HG02885 (cell line): Measurements from ENCODE around the gene DNAJB13.

ENCODE experiments used
- ATAC-seq: cut with Tn5 transposase; IDR thresholded peaks from one replicate; pipeline ENCODE4 v1.9.1; 2021; ENCODE audit warnings: mild to moderate bottlenecking; ENCODE audit not compliant: unreplicated experiment, poor library complexity

Gene DNAJB13

DNA sequence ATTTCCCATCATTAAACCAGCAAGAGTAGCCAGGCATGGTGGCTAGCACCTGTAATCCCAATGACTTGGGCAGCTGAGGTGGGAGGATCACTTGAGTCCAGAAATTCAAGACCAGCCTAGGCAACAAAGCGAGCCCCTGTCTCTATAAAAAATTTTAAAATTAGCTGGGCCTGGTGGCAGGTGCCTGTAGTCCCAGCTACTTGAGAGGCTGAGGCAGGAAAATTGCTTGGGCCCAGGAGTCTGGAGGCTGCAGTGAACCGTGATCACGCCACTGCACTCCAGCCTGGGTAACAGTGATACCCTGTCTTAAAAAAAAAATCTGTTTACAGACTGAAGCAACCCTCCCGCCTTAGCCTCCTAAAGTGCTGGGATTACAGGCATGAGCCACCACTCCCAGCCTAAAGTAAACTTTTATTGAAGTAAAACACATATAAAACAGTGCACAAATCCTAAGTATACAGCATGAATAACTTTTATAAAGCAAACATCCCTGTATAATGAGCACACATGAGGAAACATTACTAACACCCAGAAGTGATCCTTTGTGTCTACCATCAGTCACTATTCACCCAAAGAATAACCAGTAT is 45.4 kb downstream of the DNAJB13 start:
- ATAC-seq: no peak

DNA sequence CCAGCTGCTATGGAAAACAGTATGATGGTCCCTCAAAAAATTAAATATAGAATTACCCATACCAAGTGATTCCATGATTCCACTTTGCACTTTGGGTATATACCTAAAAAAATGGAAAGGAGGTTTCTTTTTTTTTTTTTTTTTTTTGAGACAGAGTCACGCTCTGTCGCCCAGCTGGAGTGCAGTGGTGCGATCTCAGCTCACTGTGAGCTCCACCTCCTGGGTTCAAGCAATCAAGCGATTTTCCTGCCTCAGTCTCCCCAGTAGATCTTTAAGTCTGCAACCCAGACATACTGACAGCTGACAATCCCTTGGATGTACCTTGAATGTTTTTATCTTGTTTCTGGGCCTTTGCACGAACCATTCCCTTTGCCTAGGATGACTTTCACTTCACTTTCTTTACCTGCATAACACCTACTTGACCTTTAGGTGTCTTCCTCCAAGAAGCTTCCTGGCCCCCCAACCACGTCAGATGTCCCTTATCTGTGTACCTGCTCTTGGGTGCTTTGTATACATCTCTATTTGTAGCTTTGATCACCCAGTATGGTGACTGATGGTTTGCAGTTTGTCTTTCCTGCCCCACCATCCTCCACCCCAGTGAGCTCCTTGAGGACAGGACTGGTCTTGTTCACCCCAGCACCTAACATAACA is 46.4 kb downstream of the DNAJB13 start:
- no peak for ATAC-seq

DNA sequence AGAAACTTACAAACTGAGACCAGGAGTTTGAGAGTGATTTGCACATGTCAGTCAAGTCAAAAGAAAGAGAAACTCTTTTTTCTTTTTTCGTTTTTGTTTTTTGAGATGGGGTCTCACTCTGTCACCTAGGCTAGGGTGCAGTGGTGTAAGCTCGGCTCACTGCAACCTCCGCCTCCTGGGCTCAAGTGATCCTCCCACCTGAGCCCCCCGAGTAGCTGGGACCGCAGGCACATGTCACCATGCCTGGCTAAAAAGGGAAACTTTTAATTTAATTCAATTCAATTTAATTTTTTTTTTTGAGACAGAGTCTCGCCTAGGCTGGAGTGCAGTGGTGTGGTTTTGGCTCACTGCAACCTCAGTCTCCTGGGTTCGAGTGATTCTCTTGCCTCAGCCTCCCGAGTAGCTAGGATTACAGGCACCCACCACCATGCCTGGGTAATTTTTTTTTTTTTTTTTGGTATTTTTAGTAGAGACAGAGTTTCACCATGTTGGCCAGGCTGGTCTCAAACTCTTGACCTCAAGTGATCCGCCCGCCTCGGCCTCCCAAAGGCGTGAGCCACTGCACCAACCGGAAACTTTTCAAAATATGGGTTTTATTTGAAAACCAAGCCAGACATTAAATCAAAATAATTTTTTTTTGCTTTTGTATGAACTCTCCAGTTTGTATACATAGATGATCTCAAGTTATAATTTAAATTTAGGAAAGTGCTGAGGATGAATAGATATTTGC is 48.2 kb downstream of the DNAJB13 start:
- no peak for ATAC-seq

DNA sequence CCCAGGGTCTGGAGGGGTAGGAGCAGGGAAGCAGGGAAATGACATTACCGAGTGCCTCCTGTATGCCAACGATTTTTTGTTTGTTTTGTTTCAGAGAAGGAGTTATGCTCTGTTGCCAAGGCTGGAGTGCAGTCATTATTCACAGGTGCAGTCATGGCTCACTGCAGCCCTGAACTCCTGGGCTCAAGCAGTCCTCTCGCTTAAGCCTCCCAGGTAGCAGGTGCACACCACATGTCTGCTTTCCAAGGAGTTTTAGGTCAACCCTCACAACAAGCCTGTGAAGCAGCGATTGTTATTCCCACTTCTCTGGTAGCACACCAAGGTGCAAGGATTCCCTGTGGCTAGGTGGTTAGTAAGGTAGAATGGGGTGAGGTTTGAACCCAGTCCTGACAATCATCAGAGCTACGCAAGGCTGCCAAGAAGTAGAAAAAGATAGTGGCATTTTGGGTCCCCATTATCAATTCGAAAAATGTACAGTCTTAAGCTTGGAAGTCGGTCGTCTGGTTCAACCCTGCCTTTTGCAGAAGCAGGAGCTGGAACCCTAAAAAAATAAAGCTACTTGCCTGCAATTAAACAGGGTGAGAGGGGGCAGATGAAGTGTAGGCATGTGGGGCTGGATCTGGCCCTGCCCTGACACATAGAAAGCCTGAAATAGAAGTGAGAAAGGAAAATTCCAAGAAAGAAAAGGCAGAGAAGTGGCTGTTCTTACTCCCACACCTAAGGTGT is 48.9 kb downstream of the DNAJB13 start:
- no peak for ATAC-seq

DNA sequence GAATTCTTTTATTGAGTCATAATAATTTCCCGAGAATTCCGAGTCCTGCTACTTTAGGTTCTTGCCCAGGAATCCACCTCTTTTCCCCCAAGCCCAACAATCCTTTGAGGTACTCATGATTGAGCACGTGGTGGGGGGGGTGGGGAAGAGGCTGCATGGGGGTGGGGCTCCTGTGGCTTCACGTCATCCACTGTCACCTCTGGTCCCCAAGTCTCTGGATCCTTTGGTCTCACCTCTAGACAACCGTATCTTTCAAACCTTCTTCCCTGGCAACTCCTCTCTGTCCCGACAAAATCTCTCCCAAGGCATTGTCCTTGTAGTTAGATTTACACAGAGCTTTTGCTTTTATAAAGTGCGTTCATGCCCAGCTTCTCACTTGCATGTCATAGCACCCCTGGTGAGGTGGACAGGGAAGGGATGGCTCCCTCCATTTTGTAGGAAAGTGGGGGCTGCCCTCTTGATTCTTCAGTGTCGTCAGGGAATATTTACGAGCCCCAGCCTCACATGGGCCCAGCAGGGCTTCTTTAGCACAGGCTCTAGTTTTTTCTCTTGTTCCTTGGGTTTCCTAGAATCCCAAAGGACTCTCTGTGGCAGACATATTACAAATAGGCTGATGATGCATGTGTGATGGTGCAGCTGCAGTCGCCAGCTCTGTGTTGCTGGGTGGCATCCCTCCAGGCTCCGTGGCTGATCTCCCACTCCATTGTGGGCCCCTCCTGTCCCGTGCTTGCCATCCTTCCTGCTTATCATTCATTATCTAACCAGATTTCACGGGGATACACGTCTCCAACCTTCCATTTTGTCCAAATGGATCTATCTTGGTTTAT is 49.7 kb downstream of the DNAJB13 start:
- no peak for ATAC-seq

DNA sequence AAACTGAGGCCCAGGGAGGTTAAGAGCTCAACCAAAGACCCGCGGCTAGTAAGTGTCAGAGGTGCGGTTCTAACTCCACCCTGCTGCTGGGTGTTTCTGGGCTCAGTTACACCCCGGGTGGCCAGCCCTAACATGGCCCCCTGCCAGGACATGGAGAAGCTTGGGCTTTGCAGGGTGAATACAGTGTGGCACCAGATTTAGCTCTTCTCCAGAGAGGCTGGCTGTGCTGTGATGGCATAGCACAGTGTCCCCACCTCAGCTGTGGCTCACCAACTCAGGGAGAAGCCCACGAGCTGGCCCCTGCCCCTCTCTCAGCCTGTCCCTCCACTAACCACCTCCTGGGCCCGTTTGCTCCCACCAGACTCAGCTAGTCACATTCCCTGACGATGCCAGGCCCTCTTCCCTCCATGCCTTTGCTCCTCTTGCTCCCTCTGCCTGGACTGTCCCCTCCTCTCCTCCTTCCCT is 51.0 kb downstream of the DNAJB13 start:
- no peak for ATAC-seq

DNA sequence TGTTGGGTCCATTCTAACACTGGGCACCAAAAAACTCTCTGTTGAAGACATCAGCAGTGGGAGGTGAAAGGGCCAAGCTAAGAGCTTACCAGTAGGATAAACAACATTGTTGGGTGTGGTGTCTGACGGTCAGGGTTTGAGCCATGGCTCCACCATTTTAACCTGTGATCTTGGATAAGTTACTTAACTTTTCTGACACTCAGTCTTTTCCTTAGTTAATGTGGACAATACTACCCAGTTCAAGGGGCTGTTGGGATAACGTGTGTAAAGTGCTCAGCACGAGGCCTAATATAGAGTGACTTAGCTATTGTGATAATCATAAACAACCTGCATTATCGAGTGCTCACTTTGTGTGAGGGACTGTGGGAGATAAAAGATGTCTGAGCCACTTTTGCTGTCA is 52.0 kb downstream of the DNAJB13 start:
- no peak for ATAC-seq

DNA sequence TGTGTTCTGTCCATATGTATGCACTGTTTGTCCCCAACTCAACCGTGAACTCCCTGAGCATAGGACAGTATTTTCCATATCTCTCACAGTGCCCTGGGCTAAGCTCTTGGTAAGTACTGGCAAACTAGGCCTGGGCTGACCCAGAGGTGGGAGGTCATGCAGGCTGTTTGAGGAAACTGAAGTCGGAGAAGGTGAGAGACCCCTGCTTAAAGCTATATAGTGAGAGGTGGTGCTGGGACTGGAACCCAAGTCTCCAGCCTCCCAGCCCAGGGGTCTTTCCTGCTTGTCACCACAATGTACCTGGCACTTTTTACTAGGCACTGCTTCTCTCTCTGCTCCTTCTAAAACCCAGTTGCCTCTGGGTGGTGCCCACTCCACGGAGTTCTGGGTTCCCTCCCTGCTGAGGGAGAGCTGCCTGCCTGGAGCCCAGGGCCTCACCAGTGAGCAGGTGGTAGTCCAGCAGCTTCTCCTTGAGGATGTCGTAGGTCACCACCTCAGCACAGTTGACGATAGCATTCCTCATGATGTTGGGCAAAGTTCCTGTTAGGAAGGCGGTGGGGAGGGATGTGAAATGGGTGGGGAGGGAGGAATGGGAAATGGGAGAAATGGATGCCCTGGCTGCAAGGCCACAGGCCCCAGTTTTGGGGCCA is 53.3 kb downstream of the DNAJB13 start:
- no peak for ATAC-seq

DNA sequence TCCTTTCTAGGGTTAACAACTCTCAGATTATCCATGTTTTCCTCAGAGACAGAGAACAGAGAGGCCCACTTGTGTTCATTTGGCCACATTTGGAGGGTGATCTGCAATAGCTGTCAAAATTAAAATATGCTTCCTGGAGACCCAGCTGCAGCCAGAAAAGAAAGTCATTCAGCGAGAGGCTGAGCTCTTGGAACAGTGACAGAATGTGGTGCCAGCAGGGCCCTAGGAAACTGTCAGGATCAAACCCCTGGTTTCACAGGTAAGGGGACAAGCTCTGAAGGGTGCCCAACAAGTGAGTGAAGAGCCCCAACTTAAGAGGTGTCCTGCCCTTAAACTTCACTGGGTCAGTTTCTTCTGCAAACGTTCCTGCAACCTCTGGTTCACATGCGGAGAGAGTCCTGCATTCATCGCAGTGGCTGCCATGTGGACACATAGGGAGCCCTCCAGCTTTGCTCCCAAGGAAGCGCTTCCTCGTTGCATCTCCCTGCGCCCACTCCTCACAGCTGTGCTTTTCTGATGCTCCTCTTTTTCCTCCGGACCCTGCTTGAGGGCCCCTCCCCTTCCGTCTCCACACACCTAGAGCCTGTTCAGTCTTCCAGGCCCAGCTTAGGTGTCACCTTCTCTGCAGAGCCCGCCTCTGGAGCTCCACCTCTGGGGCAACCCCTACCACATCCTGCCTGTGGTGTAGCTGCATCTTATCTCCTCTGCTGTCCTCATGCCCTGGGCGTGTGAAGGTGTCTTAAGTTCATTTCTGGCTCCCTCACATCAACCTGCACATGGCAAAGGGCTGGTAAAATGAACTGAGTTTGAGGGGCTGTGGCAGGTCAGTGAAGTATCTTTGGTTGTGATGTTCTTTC is 54.2 kb downstream of the DNAJB13 start:
- ATAC-seq: no peak

DNA sequence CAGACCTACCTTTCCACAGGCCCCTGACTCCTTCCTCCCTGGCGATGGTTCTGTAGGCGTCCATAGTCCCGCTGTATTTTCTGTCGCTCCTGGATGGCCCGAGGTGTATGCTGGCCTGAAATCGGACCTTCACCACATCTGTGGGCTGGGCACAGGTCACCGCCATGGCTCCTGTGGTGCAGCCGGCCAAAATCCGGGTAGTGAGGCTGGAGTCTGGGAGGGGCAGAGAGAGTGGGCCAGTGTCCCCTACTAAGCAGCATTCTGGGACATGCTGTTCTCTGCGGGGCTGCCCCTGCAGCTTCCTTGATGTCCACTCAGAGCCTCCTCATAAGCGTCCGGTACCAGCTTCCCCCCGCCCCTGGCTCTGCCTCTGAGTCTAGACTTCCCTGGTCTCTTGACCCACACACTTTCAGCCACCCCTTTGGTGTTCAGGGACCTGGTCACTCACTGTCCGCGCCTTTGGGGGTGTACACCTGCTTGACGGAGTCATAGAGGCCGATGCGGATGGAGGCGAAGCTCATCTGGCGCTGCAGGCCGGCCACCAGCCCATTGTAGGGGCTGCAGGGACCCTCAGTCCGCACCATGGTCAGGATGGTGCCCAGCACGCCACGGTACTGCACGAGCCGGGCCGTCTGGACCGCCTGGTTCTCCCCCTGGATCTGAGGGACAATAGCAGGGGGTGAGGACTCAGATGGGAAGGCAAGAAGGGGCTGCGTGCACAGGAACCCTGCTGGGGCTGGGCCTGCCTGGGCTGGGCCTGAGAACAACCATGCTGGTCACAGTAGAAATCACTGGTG is 55.1 kb downstream of the DNAJB13 start:
- ATAC-seq: no peak

DNA sequence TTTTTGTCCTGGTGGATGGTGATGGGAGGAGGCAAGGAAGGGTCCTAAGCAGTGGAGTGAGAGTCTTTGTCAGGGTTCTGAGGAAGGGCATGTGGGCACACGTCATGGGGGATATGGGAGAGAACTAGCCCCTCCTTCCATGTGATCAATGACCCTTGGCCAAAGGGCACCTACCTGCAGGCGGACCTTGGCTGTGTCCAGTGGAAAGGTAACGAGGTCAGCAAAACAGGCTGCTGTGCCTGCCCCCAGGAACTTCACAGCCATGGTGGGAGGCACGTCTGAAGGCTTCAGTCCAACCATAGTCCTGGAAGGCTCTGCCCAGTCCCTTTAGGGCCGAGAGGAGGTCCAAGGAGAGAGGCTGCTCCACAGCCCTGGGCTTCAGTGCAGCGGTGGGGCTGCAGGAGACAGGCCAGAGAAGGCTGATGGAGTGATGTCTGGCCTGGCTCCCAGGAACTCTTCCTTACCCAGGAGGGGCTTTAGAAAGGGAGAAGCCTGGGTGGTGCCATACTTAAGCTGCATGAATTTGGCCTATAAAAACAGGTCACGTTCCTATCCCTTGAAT is 56.0 kb downstream of the DNAJB13 start:
- no peak for ATAC-seq

DNA sequence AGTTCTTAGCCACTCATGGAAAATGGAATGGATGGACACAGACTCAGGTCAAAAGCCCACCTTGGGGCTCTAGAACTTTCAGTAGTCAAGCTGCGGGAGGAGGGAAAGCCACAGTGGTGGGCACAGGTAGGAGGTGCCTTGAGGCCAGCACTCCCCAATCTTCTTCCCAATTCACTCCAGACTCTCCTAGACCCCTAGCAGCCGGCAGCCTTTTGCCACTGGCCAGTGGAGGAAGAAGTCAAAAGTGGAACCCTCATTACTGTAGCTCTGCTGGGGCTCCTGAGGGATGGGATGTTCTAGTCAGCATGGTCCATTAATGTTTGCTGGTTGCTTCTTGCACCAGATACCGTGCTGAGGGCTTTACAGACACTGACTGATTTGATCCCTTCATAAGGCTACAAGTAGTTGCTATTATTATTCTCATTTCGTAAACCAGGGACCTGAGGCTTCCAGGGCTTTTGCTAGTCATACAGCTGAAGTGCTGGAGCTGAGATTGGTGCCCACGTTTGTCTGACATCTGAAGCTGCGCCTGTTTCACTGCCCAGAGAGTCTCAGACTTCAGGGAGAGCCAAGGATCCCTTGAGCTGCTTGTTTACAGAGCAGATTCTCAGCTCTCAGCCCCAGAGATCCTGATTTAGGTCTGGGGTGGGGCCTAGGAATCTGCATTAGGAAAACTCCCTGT is 57.0 kb downstream of the DNAJB13 start:
- ATAC-seq: no peak

DNA sequence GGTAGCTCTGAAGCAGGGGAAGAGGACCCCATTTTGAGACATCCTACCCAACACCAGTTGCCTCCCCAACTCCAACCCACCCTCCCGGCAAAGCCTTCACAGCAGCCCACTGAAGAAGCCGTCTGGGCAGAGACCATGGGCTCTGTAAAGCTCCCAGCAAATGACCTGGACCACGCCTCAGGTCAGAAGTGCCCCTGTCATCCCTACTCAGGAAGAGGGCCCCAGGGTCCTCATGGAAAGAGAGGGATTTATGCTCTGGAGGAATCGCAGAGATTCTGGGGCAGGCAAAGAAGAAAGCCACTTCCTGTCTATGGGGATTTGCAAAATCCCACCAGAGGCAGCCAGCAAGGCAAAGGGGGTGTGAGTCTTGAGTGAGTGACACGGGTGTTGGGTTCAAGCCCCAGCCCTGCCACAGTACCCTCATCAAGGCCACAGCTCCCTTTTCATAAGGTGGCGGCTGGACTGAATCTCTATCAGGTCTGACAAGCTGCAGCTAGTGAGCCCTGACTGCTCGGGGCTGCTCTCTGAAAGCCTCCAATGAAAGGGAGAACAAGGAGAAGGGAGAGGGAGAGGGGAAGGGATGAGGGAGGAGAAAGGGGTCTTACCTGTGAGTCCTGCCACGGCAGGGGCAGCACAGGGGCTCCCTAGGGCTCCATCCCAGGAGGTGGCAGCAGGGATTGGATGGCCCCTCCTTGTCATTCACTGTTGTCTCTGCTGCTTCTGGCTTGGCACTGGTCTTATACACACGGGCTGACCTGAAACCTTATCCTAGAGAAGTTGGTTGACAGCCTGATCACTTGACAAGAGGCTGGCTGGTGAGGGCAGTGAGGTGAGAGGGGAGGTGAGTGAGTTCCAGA is 57.8 kb downstream of the DNAJB13 start, which contains the start of gene UCP3:
UCP3 (minus strand) TSS at position 713 of the 857 bp plus-strand sequence. CDS start 2,043 bp downstream, outside the sequence.
- no peak for ATAC-seq

DNA sequence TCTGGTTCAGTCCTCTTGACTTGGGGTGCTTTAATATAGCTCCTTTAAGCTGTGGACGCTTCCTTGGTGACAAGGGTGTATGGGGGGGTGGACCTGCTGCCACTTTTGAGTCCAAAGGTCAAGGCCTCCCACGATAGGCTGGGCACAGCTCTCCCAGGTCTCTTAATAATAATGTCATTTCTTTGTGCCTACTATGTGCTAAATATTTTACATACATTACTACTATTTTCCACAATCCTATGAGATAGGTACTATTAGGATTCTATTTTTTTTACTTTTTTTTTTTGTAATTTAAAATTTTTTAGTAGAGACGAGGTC is 58.4 kb downstream of the DNAJB13 start:
- ATAC-seq: no peak

DNA sequence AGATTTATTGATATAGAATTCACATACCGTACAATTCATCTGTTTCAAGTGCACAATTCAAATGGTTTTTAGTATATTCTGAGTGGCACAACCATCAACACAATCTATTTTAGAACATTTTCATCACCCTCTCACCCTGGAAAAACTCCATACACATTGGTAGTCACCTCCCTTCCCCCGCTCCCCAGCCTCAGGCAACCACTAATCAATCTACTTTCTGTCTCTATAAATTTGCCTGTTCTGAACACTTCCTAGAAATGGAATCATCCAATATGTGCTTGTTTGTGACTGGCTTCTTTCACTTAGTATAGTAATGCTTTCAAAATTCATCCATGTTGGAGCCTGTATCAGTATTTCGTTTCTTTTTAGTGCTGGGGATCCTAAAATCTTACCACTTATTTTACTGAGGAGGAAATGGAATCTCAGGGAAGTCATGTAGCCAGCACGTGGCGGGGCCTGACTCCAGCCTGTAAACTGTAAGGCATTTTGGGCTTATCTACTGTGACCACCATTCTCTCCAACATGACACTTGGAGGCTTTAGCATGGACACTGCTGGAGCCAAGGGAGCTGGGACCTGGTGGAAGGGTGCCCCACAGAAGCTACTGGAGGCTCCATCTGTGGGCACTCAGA is 59.0 kb downstream of the DNAJB13 start:
- no peak for ATAC-seq
